ENCODE results near the gene MFAP3. TPM values are rescaled to one million over a fixed set of nuclear protein-coding genes. Genes with fewer than 3 reads are reported as not detected.

Gene MFAP3
- total and polyA plus RNA-seq, 2 of the 13 experiments (the other 11 are each of a cell fraction or from before 2014, with no cell fraction given) = 12.1 to 28.3 TPM

GRCh38 chr5:154042766-154043165 is 4.0 kb downstream of the MFAP3 start:
- intact Hi-C loops (cut with micrococcal nuclease; ENCODE audit: unreplicated experiment) = no loop called here
- in situ Hi-C loops (cut with HindIII; ENCODE audit: extremely low pct_ligation_motif_present, low pct_unique_long_range_greater_than_20kb) = no loop called here
- FAIRE-seq = no peak
- no peak for ATAC-seq
- no TSS peak for BruUV-seq (replicated peaks)
- ChIA-PET POLR2A (no interaction called here), CTCF (ENCODE audit: low intra/inter-chr PET ratio, low total read pairs) (no interaction called here)
- Histone ChIP-seq H3K4me3 (replicated peaks in 1 of 3; ENCODE audit: insufficient read depth in 1 of 3, low read depth in 2 of 3, low read length in 3 of 3) (no peak overlapping the region), H3K79me2 (ENCODE audit: insufficient read depth, low read length) (peaks cover 15% of the 10 kb centered on the region), H3K4me2 (ENCODE audit: low read depth, low read length) (no peak overlapping the region), H4K20me1 (ENCODE audit: insufficient read depth, low read length) (no peaks in the 10 kb centered on the region), H3K36me3 (replicated peaks in 1 of 2; ENCODE audit: control insufficient read depth in 1 of 2, insufficient read depth in 2 of 2, low read length in 2 of 2) (peaks cover 0 to 1% of the 10 kb centered on the region in 2 experiments; a peak in 2 of 5 replicates), H3K27me3 (ENCODE audit: control insufficient read depth in 1 of 2, insufficient read depth in 2 of 2, low read length in 2 of 2) (no peaks in the 10 kb centered on the region; a peak in 1 of 5 replicates), H2AFZ (ENCODE audit: low read length) (no peak overlapping the region), H3K9me3 (ENCODE audit: low read length) (no peaks in the 10 kb centered on the region), H3K4me1 (ENCODE audit: insufficient read depth, low read length) (peaks cover 22% of the 10 kb centered on the region), H3K27ac (ENCODE audit: extremely low read length, insufficient read depth, low read length) (no peak overlapping the region), H3K9ac (ENCODE audit: insufficient read depth, low read depth, low read length) (no peak overlapping the region)
- TF ChIP-seq AHR (CRISPR knock-in tag; IDR thresholded peaks at IDR 0.05) = no peak
- no peak for TF ChIP-seq SMAD9 (CRISPR knock-in tag; IDR thresholded peaks at IDR 0.05)
- TF ChIP-seq ETV6 (CRISPR knock-in tag; conservative IDR thresholded peaks at IDR 0.05) = no peak
- TF ChIP-seq RORA (CRISPR knock-in tag; IDR thresholded peaks at IDR 0.05) = no peak
- no peak for TF ChIP-seq ZNF296 (CRISPR knock-in tag; conservative IDR thresholded peaks at IDR 0.05)
- no peak for TF ChIP-seq ZNF792 (CRISPR knock-in tag; IDR thresholded peaks at IDR 0.05)
- no peak for TF ChIP-seq BCL6 (CRISPR knock-in tag; IDR thresholded peaks at IDR 0.05)
- no peak for TF ChIP-seq MLLT10 (CRISPR knock-in tag; IDR thresholded peaks at IDR 0.05)
- no peak for TF ChIP-seq PLSCR1 (CRISPR knock-in tag; IDR thresholded peaks at IDR 0.05; ENCODE audit: borderline replicate concordance)
- TF ChIP-seq AGO1 (IDR thresholded peaks at IDR 0.05; ENCODE audit: low read depth, low read length, poor library complexity, severe bottlenecking) = no peak
- no peak for TF ChIP-seq DBP (CRISPR knock-in tag; IDR thresholded peaks at IDR 0.05; ENCODE audit: not compliant biosample characterization)
- TF ChIP-seq SRSF9 (IDR thresholded peaks at IDR 0.05; ENCODE audit: borderline replicate concordance, insufficient read depth, low read depth, low read length, poor library complexity, severe bottlenecking) = no peak
- TF ChIP-seq ZBTB26 (CRISPR knock-in tag; IDR thresholded peaks at IDR 0.05; ENCODE audit: borderline replicate concordance) = no peak
- TF ChIP-seq RNF2 (conservative IDR thresholded peaks at IDR 0.05; ENCODE audit: low read depth) = no peak
- no peak for TF ChIP-seq POLR2A (IDR thresholded peaks at IDR 0.05; ENCODE audit: insufficient read depth in 1 of 2, low read depth in 2 of 2, low read length in 2 of 2)
- TF ChIP-seq FOXP1 (IDR thresholded peaks at IDR 0.05) = no peak
- TF ChIP-seq FOXP1 (CRISPR knock-in tag; IDR thresholded peaks at IDR 0.05) = no peak
- no peak for TF ChIP-seq ZGPAT (CRISPR knock-in tag; IDR thresholded peaks at IDR 0.05)
- TF ChIP-seq LCORL (IDR thresholded peaks at IDR 0.05) = no peak
- TF ChIP-seq LCORL (CRISPR knock-in tag; IDR thresholded peaks at IDR 0.05) = no peak
- DNase-seq (ENCODE audit: low spot score) = no peak
- 95% methylated on average over 2 of the region's 2 CpGs for WGBS (ENCODE audit: low lambda C conversion rate)
